Esophagus muscularis mucosa (tissue), 4 donors: ENCODE data around the gene CPLX1. TPM values are rescaled to one million over a fixed set of nuclear protein-coding genes. Genes with fewer than 3 reads are reported as not detected.

Experiments used
- DNase-seq: peaks from one replicate; pipeline ENCODE4 v3.0.0-alpha.2; 2017; ENCODE audit errors: extremely low spot score
- H3K27ac ChIP-seq, 4 donors: fragments of 200-600 bp; sonication (generic); replicated peaks in 1 of 4; 1 replicate in 3 of 4; 2 replicates in 1 of 4; pipeline ENCODE4 v1.5.1; 2016 to 2019; ENCODE audit warnings: mild to moderate bottlenecking in 1 of 4
- H3K27me3 ChIP-seq, 4 donors: fragments of 200-600 bp; sonication (generic); one replicate each; pipeline versions ENCODE4 v1.5.1 to v1.6.0; 2016 to 2019
- H3K36me3 ChIP-seq, 4 donors: fragments of 200-600 bp; sonication (generic); one replicate each; pipeline ENCODE4 v1.5.1; 2016 to 2019
- H3K4me1 ChIP-seq, 4 donors: fragments of 200-600 bp; sonication (generic); one replicate each; pipeline ENCODE4 v1.5.1; 2016 to 2019
- H3K4me3 ChIP-seq, 4 donors: fragments of 200-600 bp; sonication (generic); 1 replicate in 2 of 4; 2 replicates in 2 of 4; pipeline ENCODE4 v1.5.1; 2016 to 2019; ENCODE audit warnings: mild to moderate bottlenecking in 4 of 4, moderate library complexity in 1 of 4
- H3K9me3 ChIP-seq, 4 donors: fragments of 200-600 bp; sonication (generic); 1 replicate in 3 of 4; 2 replicates in 1 of 4; pipeline ENCODE4 v1.5.1; 2016 to 2019
- CTCF ChIP-seq, 3 experiments: fragments of 200-600 bp in 2 of 3; fragments of 450-650 bp in 1 of 3; sonication (generic) in 2 of 3; IDR thresholded peaks; one replicate each; pipeline ENCODE4 v1.5.1; 2017 to 2019; ENCODE audit warnings: antibody characterized with exemption in 3 of 3, mild to moderate bottlenecking in 2 of 3, moderate library complexity in 1 of 3
- EP300 ChIP-seq: sonication (generic); formaldehyde crosslinking; IDR thresholded peaks from one replicate; pipeline ENCODE4 v1.6.1; 2017; ENCODE audit warnings: antibody characterized with exemption
- POLR2A ChIP-seq: fragments of 450-650 bp; IDR thresholded peaks from one replicate; pipeline ENCODE4 v1.6.1; 2017; ENCODE audit warnings: antibody characterized with exemption, moderate library complexity, mild to moderate bottlenecking, low read depth
- POLR2AphosphoS5 ChIP-seq, 2 donors: sonication (generic); formaldehyde crosslinking; IDR thresholded peaks; one replicate each; pipeline ENCODE4 v1.6.1; 2017; ENCODE audit warnings: antibody characterized with exemption in 2 of 2
- WGBS: methylation state at CpG from one replicate; pipeline ENCODE4 v1.1.5; 2018; 5-methylcytosine and 5-hydroxymethylcytosine counted together
- intact Hi-C: fragments of 100-400 bp; cut with DNase I; formaldehyde crosslinking; loops from one replicate; pipeline ENCODE4 v1.15.1; 2023
- total RNA-seq, 4 donors: library from RNA; depleted of rRNA; stranded (reverse); fragments of >200 nt; gene quantifications; one replicate each; pipeline versions ENCODE4 v1.1.0 to v1.2.1, GENCODE V29; 2016

Gene CPLX1
- total RNA-seq, 4 donors from 2014 or later, result 1.1 to 1.6 (median 1.3) TPM

GRCh38 chr4:801436-802124, 24.3 kb downstream of the CPLX1 start:
- intact Hi-C loops, result no loop called here
- H3K27me3 ChIP-seq, result peaks cover 0 to 22% (median 3%) of the 10 kb centered on the region in 4 donors
- no peaks in the 10 kb centered on the region for H3K36me3 ChIP-seq
- no peaks in the 10 kb centered on the region for H3K9me3 ChIP-seq
- H3K4me1 ChIP-seq, result no peaks in the 10 kb centered on the region
- 91% methylated on average over 13 of the region's 13 CpGs for WGBS
- no peak overlapping the region for H3K27ac ChIP-seq
- TF ChIP-seq EP300 (no peak), POLR2A (no peak), POLR2AphosphoS5 (IDR thresholded peaks at IDR 0.05) (no peak), CTCF (IDR thresholded peaks at IDR 0.05) (no peak)
- DNase-seq, result no peak
- H3K4me3 ChIP-seq, result no peak overlapping the region

GRCh38 chr4:797066-797465, 28.9 kb downstream of the CPLX1 start:
- 82% methylated on average over 4 of the region's 4 CpGs for WGBS
- Histone ChIP-seq H3K27ac (no peak overlapping the region), H3K9me3 (no peaks in the 10 kb centered on the region), H3K36me3 (no peaks in the 10 kb centered on the region), H3K4me3 (no peak overlapping the region), H3K27me3 (peaks cover 8 to 58% (median 34%) of the 10 kb centered on the region in 4 donors), H3K4me1 (peaks cover 15 to 32% (median 22%) of the 10 kb centered on the region in 4 donors)
- no peak for DNase-seq
- TF ChIP-seq CTCF (IDR thresholded peaks at IDR 0.05) (no peak), POLR2A (no peak), POLR2AphosphoS5 (IDR thresholded peaks at IDR 0.05) (no peak), EP300 (no peak)
- intact Hi-C loops, result no loop called here

- Histone ChIP-seq H3K36me3 (no peaks in the 10 kb centered on the region), H3K27ac (no peak overlapping the region), H3K27me3 (peaks cover 8 to 66% (median 34%) of the 10 kb centered on the region in 4 donors), H3K4me1 (peaks cover 18 to 40% (median 29%) of the 10 kb centered on the region in 4 donors), H3K9me3 (no peaks in the 10 kb centered on the region), H3K4me3 (no peak overlapping the region)
- intact Hi-C loops, result no loop called here
- TF ChIP-seq EP300 (no peak), POLR2AphosphoS5 (IDR thresholded peaks at IDR 0.05) (no peak), POLR2A (no peak), CTCF (IDR thresholded peaks at IDR 0.05) (no peak)
- 89% methylated on average over 17 of the region's 17 CpGs for WGBS
- no peak for DNase-seq
These were observed 29.7 kb downstream of the CPLX1 start for GRCh38 chr4:796206-796605.

GRCh38 chr4:795726-796119, 30.2 kb downstream of the CPLX1 start:
- no peak for DNase-seq
- Histone ChIP-seq H3K27me3 (peaks cover 8 to 70% (median 34%) of the 10 kb centered on the region in 4 donors), H3K36me3 (no peaks in the 10 kb centered on the region), H3K4me3 (peak overlapping the region; percentile 37 to 54 (median 40)), H3K9me3 (no peaks in the 10 kb centered on the region), H3K4me1 (peaks cover 18 to 40% (median 29%) of the 10 kb centered on the region in 4 donors), H3K27ac (no peak overlapping the region)
- 17% methylated on average over 11 of the region's 20 CpGs for WGBS
- intact Hi-C loops, result no loop called here
- TF ChIP-seq CTCF (IDR thresholded peaks at IDR 0.05) (no peak), POLR2A (no peak), EP300 (no peak), POLR2AphosphoS5 (IDR thresholded peaks at IDR 0.05) (no peak)
